Erythroblast (primary cell): Measurements from ENCODE around the gene HECW1.

Source experiments
- DNase-seq, 2 experiments: peaks; one replicate each; lab custom pipeline; 2025; lab: John Stamatoyannopoulos, UW
- GATA1 ChIP-seq: IDR thresholded peaks from 2 replicates; pipeline ENCODE4 v1.6.1; 2011; ENCODE audit warnings: low read depth, mild to moderate bottlenecking, control low read depth, low read length, moderate library complexity
- POLR2A ChIP-seq: IDR thresholded peaks from 2 replicates; pipeline ENCODE4 v1.6.1; 2011; ENCODE audit warnings: mild to moderate bottlenecking, low read length

The HECW1 gene

GRCh38 chr7:43363035-43363791 is 250.8 kb downstream of the HECW1 start:
- TF ChIP-seq POLR2A (no peak), GATA1 (no peak)
- peak in 1 of 2 experiments; percentile 10 for DNase-seq

DNA sequence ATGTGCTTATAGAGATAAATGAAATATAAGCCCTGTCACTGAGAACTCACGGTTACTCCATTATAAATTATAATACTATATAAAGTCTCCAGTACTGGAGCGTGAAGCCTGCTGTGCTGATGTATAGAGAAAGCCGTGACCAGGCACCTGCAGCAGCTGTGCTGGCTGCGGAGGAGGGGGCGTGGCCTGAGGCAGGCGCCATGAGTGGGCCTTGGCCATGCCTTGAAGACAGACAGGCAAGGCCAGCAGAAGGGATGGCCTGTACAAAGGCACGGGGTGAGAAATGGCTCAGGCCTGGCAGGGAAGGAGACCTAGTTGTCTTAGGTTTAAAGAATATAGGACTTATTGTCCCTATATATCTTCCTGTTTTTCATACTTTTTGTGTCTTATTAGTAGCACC is 251.9 kb downstream of the HECW1 start:
- TF ChIP-seq POLR2A (no peak), GATA1 (no peak)
- DNase-seq: no peak

DNA sequence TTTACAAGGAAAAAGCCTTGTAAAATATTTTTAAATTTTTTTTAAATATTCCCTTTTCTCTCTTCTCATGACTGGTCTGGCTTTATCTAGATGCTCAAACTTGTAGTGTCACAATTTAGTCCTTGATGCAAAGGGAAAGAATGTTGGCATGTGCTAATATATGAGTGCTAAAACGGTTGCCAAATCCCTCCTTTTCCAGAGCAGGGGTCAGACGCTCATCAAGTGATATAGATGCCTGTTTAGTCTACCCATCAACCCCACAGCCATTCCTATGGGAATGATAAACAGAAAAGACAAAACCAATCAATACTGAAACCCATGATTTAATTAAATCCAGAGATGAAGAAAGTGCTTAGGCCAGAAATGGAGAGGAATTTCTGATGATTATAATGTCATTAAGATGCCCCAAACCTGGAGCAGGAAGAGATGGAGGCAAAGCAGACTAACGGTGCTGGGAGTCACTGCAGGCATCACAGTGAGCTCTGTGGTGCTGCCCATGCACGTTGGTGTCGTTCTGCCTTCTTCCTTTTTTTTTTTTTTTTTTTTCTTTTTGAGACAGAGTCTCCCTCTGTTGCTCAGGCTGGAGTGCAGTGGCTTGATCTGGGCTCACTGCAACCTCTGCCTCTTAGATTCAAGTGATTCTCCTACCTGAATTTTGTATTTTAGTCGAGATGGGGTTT is 260.4 kb downstream of the HECW1 start:
- no peak for TF ChIP-seq POLR2A
- TF ChIP-seq GATA1: no peak
- DNase-seq: no peak

DNA sequence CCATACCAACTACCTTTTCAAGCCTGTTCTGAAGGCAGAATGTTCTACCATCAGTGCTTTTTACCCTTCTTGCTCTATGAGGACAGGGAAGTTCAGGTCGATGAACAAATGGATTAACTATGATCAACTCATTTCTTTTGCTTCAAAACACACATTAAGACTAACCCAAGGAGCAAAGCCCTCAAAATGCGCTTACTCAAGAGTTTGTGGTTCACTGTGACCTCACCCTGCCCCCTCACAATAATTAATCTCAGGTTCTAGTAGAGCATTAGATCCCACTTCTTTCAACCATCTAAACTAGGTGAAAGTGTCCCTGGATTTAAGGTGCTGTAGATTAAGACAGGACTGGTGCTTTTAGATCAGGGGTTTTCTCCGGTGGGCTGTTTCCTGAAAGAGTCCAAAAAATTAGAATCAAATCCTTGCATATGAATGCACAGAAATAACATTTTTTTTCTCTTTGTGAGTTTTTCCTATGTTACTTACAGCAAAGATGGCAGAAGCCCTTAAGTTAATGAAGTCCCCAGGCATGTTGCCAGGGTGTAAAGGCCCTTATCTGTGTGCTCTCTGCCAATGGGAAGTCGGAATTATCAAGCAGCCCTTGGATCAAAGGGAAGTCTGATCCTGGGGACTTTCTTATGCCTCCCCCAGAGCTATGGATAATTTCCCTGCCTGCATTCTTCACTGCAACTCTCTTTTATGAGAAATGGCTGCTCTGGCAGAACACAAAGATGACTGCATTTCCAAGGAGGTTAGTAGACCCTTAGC is 264.9 kb downstream of the HECW1 start:
- no peak for DNase-seq
- TF ChIP-seq GATA1 (no peak), POLR2A (no peak)

- no peak for DNase-seq
- TF ChIP-seq GATA1 (no peak), POLR2A (no peak)
These were observed 266.8 kb downstream of the HECW1 start for GRCh38 chr7:43379210-43379609.

DNA sequence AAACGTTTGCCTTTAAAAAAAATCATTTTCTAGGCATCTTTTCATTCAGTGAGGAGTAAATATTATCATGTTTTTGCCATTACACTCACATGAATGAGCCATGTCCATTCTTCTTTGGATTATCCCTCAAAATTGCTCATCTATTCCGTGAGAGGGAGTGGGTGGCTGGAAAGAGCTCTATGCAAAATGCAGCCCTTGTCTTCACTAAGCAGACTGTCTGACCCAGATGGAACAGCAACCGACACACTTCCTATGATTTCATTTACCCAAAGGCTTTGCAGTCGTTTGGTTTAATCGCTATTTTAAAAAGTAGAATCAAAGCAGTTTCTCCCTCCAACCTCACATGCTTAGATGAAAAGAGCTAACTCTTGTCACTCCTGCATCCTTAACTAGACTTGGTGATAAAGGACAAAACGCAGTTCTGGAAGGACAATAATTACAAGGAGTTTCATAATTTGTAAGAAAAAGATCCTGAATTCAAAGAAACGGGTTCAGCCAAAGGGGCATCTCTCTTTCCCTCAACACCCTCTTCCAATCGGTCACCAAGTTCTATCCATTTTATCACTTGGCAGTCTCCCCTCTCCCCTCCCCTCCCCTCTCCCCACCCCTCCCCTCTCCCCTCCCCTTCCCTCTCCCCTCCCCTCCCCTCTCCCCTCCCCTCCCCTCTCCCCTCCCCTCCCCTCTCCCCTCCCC is 272.3 kb downstream of the HECW1 start:
- DNase-seq: no peak
- no peak for TF ChIP-seq GATA1
- no peak for TF ChIP-seq POLR2A

DNA sequence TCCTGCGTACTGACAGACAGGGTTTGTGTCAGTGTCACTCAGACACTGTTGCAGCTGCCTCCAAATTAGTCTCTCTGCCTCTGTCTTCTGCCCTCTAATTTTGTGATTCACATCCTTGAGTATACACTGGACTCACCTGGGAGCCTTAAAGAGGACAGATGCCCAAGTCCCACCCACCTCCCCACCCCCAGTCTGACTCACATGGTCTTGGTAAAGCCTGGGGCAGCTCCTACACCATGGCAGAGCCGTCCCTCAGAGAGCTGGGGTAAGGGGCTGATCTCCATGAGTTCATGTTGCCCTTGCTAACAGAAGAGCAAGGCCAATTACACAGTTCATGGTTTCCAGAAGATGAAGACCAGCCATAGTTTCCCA is 272.8 kb downstream of the HECW1 start:
- no peak for DNase-seq
- TF ChIP-seq GATA1: no peak
- no peak for TF ChIP-seq POLR2A

GRCh38 chr7:43385856-43386255 is 273.4 kb downstream of the HECW1 start:
- no peak for TF ChIP-seq POLR2A
- no peak for TF ChIP-seq GATA1
- DNase-seq: no peak

DNA sequence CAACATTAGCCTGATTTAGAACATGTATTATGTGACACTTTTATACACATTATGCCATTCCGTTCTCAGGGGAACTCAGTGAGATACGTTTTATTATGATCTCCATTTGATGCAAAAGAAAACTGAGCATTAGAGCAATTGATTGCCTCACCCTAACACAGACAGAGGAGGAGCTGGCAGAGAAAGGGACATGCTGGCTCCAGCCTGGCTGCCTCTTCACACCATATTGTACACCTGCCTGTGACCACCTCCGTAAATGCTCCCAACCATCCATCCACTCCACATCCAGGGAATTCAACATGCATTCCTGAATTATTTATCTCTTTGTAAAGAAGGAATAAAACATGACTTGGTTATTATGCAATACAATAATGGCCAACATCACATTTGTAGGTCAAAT is 275.5 kb downstream of the HECW1 start:
- DNase-seq: no peak
- TF ChIP-seq GATA1 (no peak), POLR2A (no peak)

DNA sequence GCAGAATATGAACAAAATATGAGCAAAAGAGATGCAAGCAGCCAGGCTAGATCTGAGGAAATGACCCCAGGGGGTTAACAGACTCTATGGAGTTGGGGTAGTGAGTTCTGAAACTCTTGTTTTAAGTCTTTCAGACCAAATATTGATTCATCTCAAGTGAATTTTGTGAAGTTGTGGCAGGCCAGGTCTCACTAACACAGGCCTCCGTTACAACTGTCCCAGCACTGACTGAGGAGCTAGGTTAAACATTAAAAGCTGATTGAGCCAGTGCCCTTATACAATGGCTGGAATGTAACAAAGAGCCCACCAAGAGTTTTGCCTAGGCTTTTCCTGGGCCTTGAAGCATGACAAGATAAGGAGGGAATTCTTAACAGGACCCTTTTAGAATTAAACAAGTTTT is 278.1 kb downstream of the HECW1 start:
- TF ChIP-seq POLR2A (no peak), GATA1 (no peak)
- DNase-seq: no peak

DNA sequence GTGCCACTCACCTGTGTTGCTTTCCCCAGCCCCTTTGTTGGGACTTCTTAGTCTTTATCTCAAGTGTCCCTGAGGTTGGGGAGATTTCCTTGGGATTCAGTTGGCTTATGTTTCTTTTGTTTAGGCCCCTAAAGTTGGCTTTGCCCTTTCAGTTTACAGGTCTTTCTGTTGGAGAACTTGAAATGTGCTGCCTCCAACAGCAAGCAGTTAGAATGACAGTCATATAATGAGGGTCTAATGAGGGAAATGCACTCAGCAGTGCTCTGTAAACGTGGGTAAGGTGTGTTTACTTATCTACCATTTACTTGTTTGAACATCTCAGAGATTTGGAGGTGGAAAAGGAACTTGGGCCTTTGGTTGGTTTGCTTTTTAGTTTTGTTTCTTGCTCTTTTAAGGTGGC is 279.1 kb downstream of the HECW1 start:
- no peak for DNase-seq
- TF ChIP-seq POLR2A: no peak
- TF ChIP-seq GATA1: no peak

DNA sequence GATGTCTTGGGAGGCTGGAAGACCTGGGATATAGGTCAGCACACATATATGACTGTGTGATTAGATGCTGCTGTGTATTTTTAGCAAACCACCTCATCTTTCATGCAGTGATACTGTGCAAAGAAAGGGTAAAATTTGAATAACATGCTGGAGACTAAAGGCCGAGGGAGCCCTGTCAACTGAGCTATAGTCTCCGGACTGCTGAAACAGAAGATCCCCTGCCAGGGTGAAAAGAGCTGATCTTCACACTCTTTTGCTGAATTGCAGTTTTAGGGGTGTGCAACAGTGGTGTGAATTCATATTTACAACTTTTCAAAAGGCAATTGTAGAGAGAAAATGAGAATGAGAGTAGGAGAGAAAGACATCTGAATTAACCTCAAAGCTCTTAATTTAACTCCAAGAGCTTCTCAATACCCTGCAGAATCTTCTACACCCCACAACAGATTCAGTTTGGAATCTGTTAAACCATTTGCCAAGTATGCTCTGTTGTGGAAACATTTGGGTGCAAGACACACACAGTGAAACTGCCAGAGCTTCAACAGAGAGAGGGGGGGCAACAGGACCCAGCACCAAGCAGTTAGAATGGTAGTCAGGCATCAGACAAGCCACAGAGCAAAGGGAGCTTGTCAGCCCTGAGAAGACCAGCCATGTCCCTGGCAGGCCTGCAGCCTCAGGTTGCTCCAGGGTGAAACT is 280.3 kb downstream of the HECW1 start:
- DNase-seq: no peak
- TF ChIP-seq GATA1 (no peak), POLR2A (no peak)
